ENCODE data around the gene PTAR1.

DNA sequence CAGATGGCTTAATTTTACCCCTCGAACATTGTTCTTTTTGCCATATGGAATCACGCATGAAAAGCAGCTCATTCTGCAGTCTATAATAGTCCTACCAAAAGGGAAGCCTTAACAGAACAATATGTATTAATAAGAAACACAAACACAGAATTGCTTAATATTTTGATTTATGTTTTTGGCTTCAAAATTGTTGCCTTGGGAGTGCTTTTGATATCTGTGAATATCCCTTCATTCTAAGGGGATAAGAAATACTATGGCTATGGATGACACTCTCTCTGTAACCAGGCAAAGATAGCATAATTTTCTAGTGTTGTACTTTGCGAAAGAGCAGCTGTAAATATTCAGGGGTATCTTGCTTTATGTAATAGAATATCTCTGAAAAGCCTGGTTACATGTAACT lies 34.5 kb upstream of the PTAR1 start:
- TF ChIP-seq EZH2 (IDR thresholded peaks at IDR 0.05; ENCODE audit: borderline replicate concordance, low read depth, low read length, poor library complexity, severe bottlenecking): no peak
- TF ChIP-seq, protein P1, sequence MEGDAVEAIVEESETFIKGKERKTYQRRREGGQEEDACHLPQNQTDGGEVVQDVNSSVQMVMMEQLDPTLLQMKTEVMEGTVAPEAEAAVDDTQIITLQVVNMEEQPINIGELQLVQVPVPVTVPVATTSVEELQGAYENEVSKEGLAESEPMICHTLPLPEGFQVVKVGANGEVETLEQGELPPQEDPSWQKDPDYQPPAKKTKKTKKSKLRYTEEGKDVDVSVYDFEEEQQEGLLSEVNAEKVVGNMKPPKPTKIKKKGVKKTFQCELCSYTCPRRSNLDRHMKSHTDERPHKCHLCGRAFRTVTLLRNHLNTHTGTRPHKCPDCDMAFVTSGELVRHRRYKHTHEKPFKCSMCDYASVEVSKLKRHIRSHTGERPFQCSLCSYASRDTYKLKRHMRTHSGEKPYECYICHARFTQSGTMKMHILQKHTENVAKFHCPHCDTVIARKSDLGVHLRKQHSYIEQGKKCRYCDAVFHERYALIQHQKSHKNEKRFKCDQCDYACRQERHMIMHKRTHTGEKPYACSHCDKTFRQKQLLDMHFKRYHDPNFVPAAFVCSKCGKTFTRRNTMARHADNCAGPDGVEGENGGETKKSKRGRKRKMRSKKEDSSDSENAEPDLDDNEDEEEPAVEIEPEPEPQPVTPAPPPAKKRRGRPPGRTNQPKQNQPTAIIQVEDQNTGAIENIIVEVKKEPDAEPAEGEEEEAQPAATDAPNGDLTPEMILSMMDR (conservative IDR thresholded peaks at IDR 0.05; ENCODE audit: low read depth, low read length): no peak
